NCI-H345 treated with DMSO at 0.1 percent for 48 hours (cell line): ENCODE data around the gene DLGAP5.
A peak's percentile ranks its signal among the peaks of the same experiment; 100 is the strongest.

ENCODE experiments used
- DNase-seq: peaks from one replicate; lab custom pipeline; 2025; ENCODE audit not compliant: unreplicated experiment; lab: John Stamatoyannopoulos, UW

Gene DLGAP5

DNA sequence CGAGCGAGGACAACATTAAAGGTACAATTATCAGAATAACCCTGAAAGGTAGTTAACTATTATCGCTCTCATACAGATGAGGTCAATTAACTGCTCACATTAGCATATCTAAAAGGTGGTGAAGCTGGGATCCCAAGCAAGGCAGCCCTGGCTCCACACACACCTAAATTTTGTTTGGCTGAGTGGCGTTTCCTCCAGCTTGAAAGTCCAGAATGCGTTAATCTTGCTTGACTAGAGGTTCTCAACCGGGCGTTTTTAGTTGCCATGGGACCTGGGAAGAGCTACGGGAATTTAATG is 531 bp downstream of the DLGAP5 start:
- no peak for DNase-seq

GRCh38 chr14:55188686-55189295 is 2.6 kb downstream of the DLGAP5 start:
- no peak for DNase-seq

GRCh38 chr14:55180434-55180833 is 11.0 kb downstream of the DLGAP5 start:
- no peak for DNase-seq

DNA sequence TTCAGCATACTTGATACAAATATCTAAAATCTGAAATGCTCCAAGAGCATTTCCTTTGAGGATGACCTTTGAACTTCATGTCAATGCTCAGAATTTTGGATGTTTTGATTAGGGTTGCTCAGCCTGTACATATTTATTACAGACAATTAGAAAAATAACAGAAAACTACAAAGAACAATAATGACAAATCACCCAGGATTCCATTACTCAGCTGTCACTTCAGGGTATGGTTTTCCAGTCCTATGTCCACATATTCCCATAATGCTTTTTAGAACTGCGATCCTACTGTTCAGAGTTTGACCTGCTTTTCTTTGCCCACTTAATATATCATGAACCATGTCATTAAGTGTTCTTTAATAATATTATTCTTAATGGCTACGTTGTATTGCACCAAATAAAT is 11.4 kb downstream of the DLGAP5 start:
- DNase-seq, result no peak

DNA sequence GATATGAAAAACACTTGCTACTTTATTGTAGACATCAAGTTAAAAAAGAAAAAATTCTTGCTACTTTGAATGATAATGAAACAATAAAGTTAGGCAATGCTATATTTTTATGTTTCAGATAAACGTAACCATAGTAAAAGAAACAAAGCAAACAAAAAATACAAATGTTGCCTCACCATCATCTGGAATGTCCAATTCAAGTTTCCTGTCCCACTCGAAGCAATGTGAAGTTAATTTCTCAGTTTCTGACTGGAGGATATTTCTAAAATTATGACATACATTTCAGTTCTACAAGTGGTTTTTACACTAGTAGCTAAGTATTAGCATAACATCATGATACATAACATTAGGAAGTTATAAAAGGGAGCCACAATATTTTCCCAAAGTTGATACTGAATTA is 20.9 kb downstream of the DLGAP5 start:
- DNase-seq, result no peak

DNA sequence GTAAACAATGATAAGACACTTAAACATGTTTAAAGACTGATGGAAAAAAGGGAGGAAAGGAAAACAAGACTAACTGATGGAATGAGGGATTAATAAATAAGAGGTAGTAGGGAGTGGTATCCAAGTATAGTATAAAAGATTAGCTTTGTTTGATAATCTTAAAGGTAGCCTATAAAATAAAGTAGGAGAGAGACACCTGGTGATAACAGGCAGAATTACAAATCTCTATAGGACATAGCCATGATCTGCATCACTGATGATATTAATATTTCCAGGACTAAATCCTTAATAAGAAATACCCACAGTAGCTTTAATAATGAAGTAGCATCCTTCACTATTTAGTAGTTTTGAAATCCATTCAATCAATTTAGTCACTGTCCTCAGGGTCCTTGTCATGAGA is 30.4 kb downstream of the DLGAP5 start:
- DNase-seq, result peak; percentile 2

- DNase-seq, result no peak
Measured at GRCh38 chr14:55158412-55158811, 33.0 kb downstream of the DLGAP5 start.

GRCh38 chr14:55157080-55157479 is 34.3 kb downstream of the DLGAP5 start:
- DNase-seq, result no peak

GRCh38 chr14:55153951-55154350 is 37.4 kb downstream of the DLGAP5 start:
- no peak for DNase-seq

- DNase-seq, result no peak
Measured at GRCh38 chr14:55152052-55152753, 39.2 kb downstream of the DLGAP5 start.

GRCh38 chr14:55151601-55152000 is 39.8 kb downstream of the DLGAP5 start:
- no peak for DNase-seq

- DNase-seq, result no peak
Measured at GRCh38 chr14:55146425-55146824, 45.0 kb downstream of the DLGAP5 start.

GRCh38 chr14:55142466-55142865 is 48.9 kb downstream of the DLGAP5 start:
- no peak for DNase-seq

DNA sequence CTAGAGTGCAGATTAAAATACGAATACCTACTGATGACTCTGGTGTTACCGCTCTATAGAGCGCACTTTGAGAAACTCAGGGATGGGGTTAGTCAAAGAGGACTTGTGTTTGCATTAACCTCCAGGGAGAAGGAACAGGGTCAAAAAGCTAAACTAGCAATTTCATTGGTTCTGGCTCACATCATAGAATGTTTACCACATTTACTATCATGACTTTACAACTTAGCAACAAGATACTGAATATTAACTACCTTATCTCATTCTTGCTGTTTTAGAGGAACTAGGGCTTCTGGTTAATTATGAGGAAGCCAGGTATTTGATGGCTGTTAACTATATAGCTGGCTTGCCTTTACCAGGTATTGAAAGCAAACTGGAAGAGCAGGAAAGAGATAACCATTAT is 49.6 kb downstream of the DLGAP5 start:
- no peak for DNase-seq

DNA sequence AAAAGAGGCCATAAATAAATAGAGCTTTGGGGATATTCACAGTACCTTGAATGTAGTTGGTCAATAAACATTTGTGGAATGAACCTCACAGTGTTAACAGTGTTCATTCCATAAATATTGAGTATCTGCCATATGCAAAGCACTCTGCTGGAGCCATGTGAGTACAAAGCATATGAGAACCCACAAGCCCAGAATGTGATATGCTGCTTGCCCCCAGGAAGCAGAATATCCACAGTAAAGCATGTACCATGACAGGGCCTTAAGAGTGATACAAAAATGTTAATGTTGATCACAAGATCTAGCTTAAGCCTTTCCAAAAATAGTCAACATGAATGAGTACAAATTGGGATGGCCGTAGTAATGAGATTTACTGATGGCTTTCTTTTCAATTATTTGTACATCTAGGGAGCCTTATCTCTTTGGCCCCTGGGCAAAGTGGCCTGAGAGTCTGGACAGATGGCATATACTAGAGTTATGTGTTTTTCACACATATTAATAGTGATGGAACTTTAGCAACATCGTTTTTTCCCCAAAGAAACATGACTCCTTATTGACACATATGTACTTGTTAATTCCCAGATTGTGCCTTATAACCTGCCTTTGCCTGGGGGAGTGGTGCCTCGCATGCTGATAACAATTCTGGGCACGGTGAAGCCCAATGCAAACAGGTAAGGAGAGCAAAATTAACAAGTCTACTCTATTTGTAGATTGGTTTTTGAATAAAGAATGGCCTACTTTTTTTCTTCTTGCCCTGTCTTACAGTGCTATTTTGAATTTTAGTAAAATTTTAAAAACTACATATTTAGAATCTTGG is 51.5 kb downstream of the DLGAP5 start:
- DNase-seq, result no peak

DNA sequence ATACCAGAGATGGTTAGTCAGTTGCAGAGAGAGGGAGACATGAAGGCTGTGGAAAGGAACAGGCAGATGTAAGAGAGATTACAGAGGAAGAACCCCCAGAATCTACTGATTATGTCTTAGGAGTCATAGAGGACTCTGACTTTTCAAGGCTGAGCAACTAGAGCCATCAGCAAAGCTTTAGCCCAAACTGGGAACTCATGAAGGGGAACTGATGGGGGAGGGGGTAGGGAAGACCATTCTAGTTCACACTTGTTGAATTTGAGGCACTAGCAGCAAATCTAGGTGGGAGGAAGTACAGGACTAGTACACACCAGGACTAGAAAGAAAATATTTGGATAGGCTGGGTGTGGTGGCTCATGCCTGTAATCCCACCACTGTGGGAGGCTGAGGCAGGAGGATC is 52.2 kb downstream of the DLGAP5 start:
- no peak for DNase-seq

DNA sequence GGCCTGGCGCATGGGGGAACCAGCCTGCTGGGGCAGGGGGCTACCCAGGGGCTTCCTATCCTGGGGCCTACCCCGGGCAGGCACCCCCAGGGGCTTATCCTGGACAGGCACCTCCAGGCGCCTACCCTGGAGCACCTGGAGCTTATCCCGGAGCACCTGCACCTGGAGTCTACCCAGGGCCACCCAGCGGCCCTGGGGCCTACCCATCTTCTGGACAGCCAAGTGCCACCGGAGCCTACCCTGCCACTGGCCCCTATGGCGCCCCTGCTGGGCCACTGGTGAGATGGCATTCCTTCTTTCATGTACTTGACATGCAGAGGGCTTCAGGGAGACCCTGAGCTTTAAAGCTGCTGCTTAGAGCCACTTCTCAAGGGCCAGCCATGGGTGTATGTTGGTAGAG is 53.3 kb downstream of the DLGAP5 start:
- no peak for DNase-seq

DNA sequence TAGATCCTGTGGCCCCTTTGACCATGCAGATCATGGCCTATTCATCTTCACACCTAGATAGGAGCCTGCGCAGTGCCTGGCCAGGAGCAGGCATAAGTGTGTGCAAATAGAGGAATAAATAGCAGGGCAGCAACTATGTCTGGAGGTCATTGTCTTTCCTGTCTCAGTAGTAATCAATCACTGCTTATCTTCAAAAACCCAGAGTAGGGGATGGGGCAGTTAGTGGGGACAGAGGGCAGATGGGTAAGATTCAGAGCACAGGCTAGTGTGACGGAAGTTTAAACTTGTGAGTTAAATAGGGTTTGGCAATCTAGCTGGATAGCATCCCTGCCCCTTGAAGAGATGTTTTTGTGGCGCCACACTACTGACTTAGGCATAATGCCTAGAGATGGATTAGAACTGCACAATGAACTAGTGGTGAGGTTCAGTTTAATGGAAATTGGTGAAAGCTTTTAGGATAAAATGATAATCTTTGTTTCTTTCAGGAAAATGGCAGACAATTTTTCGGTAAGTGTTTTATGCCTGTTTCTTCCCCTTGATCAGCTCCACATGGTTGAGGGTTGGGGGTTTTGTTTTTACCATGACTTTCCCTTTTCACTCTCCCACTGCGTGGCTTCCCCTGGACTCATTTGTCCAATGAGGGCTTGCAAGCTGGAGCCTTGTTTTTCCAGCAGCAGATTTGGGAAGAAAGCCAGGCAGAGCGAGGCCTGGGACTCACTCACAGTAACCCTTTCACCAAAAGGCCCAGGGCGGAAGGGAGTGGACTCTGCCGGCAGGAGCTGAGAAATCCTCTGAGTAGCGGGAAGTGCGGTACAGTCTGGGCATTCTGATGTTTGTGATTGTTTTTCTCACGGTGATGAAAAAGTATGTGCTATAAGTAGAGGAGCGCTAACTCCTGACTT is 54.2 kb downstream of the DLGAP5 start:
- DNase-seq, result no peak

- DNase-seq, result no peak
Measured at GRCh38 chr14:55136241-55136640, 55.1 kb downstream of the DLGAP5 start.

DNA sequence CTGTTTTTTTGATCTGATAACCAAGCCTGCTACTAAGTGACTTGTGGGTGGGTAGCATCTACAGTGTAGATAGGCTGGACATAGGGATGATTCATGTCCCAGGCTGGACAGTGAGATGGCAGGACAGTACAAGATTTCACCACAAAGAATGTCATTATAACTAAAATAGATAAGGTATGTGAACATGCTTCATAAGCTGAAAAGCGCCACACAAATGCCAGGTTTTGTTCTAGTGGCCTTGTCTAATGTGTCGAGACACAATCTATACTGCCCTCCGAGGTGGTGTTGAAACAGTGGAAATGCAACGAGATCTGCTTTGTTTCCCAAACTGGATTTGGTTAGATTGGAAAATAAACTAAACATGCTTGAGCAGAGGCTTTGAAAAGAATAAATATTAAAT is 58.0 kb downstream of the DLGAP5 start:
- no peak for DNase-seq

DNA sequence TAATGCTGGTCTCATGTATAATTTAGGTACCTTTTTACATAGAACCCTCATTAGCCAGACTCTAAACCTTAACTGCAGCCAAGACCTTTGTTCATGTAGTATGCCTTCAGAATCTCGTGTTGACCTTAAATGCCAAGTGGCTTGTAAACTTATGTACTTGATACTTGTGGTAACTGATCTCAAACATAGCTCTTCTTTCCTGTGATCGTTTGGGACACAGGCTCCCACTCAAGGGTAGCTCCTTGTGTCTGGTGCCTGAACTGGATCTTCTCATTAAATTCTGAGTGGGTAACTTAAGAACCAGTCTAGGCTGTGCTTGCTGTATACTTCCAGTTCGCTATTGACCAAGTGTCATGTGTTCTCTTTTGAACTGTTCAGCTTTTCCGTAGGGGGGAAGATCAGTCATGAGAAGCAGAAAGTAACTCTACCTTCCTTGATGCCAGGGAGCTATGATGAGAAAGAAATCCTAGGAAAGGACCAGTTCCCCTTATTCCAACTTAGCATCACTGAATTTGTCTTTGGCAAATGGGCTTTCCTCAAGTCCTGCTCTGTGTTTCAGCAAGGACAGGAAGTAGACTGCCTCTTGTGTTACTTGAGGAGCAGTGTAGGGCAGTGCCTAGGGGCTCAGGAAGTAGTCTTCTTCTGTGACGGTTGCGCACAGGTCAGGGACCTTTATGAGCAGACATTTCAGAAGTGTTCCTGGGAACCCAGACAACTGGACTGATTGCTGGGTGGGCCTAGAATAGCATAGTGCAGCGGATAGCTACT is 59.8 kb downstream of the DLGAP5 start:
- no peak for DNase-seq
